ENCODE data around the gene TMTC1. TPM values are rescaled to one million over a fixed set of nuclear protein-coding genes. Genes with fewer than 3 reads are reported as not detected.

Gene TMTC1
- total RNA-seq, 1 donor from 2014 or later: 35.3 TPM

- DNase-seq (ENCODE audit: extremely low spot score, unreplicated experiment): no peak
- Mint-ChIP-seq H3K36me3 (ENCODE audit: unreplicated experiment) (peaks cover 8% of the 10 kb centered on the region), H3K27me3 (ENCODE audit: unreplicated experiment) (no peaks in the 10 kb centered on the region), H3K9me3 (ENCODE audit: unreplicated experiment) (no peaks in the 10 kb centered on the region), H3K4me1 (ENCODE audit: unreplicated experiment) (peaks cover 10% of the 10 kb centered on the region), H3K4me3 (ENCODE audit: unreplicated experiment) (no peak overlapping the region), H3K27ac (ENCODE audit: unreplicated experiment) (no peak overlapping the region)
- no peak for TF ChIP-seq CTCF (IDR thresholded peaks at IDR 0.05)
Measured at GRCh38 chr12:29769162-29769858, 14.4 kb downstream of the TMTC1 start.

GRCh38 chr12:29768372-29768771 lies 15.4 kb downstream of the TMTC1 start:
- Mint-ChIP-seq H3K36me3 (ENCODE audit: unreplicated experiment) (peaks cover 8% of the 10 kb centered on the region), H3K9me3 (ENCODE audit: unreplicated experiment) (no peaks in the 10 kb centered on the region), H3K4me1 (ENCODE audit: unreplicated experiment) (peaks cover 10% of the 10 kb centered on the region), H3K4me3 (ENCODE audit: unreplicated experiment) (no peak overlapping the region), H3K27me3 (ENCODE audit: unreplicated experiment) (no peaks in the 10 kb centered on the region), H3K27ac (ENCODE audit: unreplicated experiment) (no peak overlapping the region)
- no peak for DNase-seq (ENCODE audit: extremely low spot score, unreplicated experiment)
- no peak for TF ChIP-seq CTCF (IDR thresholded peaks at IDR 0.05)

GRCh38 chr12:29763301-29763683 lies 20.4 kb downstream of the TMTC1 start:
- Mint-ChIP-seq H3K9me3 (ENCODE audit: unreplicated experiment) (no peaks in the 10 kb centered on the region), H3K27me3 (ENCODE audit: unreplicated experiment) (no peaks in the 10 kb centered on the region), H3K4me1 (ENCODE audit: unreplicated experiment) (peaks cover 2% of the 10 kb centered on the region), H3K4me3 (ENCODE audit: unreplicated experiment) (no peak overlapping the region), H3K27ac (ENCODE audit: unreplicated experiment) (no peak overlapping the region), H3K36me3 (ENCODE audit: unreplicated experiment) (peaks cover 19% of the 10 kb centered on the region)
- TF ChIP-seq CTCF (IDR thresholded peaks at IDR 0.05): no peak
- DNase-seq (ENCODE audit: extremely low spot score, unreplicated experiment): no peak

GRCh38 chr12:29762637-29763300 lies 21.0 kb downstream of the TMTC1 start:
- no peak for DNase-seq (ENCODE audit: extremely low spot score, unreplicated experiment)
- TF ChIP-seq CTCF (IDR thresholded peaks at IDR 0.05): no peak
- Mint-ChIP-seq H3K4me1 (ENCODE audit: unreplicated experiment) (no peaks in the 10 kb centered on the region), H3K27me3 (ENCODE audit: unreplicated experiment) (no peaks in the 10 kb centered on the region), H3K9me3 (ENCODE audit: unreplicated experiment) (no peaks in the 10 kb centered on the region), H3K27ac (ENCODE audit: unreplicated experiment) (no peak overlapping the region), H3K4me3 (ENCODE audit: unreplicated experiment) (no peak overlapping the region), H3K36me3 (ENCODE audit: unreplicated experiment) (peaks cover 18% of the 10 kb centered on the region)

GRCh38 chr12:29759950-29760349 lies 23.8 kb downstream of the TMTC1 start:
- Mint-ChIP-seq H3K4me1 (ENCODE audit: unreplicated experiment) (peaks cover 17% of the 10 kb centered on the region), H3K36me3 (ENCODE audit: unreplicated experiment) (peaks cover 25% of the 10 kb centered on the region), H3K4me3 (ENCODE audit: unreplicated experiment) (no peak overlapping the region), H3K9me3 (ENCODE audit: unreplicated experiment) (peaks cover 3% of the 10 kb centered on the region), H3K27ac (ENCODE audit: unreplicated experiment) (no peak overlapping the region), H3K27me3 (ENCODE audit: unreplicated experiment) (no peaks in the 10 kb centered on the region)
- TF ChIP-seq CTCF (IDR thresholded peaks at IDR 0.05): no peak
- no peak for DNase-seq (ENCODE audit: extremely low spot score, unreplicated experiment)

Measured in osteocyte (in vitro differentiated cells).